ENCODE measurements around the gene RALGPS2.

RALGPS2 gene

DNA sequence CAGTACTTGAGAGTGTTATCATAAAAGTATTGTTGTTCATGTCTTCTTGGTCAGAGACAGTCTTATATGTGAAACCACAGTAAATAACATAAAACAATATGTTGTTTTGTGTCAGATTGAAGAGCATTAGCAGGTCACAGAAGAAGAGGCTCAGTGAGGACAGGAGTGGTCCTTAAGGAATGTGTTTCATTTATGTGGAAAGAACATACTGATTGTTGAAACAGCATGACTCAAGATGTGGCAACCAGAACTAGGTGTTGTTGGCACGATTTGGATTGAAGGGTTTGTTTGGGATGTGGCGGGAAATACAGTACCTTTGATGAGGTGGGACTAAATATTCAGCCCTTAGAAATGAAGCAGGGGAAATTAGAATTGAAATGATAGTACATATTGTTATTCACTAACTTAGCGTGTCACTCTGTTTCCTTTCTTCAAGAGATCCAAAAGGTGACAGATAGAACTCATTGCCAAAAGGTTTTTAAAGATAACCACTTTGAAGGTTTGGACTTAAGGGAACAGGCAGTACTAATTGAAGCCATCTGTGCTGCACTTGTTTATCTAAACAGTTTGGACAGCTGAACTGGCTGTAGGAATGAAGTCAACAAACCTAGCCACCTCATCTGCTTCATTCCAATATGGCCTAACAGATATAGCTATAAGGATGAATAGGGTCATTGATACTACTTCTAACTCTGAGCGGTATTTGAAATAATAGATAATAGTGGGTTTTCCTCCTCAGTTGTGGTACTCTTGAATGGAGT lies 14.4 kb downstream of the RALGPS2 start:
- TF ChIP-seq, protein P1, sequence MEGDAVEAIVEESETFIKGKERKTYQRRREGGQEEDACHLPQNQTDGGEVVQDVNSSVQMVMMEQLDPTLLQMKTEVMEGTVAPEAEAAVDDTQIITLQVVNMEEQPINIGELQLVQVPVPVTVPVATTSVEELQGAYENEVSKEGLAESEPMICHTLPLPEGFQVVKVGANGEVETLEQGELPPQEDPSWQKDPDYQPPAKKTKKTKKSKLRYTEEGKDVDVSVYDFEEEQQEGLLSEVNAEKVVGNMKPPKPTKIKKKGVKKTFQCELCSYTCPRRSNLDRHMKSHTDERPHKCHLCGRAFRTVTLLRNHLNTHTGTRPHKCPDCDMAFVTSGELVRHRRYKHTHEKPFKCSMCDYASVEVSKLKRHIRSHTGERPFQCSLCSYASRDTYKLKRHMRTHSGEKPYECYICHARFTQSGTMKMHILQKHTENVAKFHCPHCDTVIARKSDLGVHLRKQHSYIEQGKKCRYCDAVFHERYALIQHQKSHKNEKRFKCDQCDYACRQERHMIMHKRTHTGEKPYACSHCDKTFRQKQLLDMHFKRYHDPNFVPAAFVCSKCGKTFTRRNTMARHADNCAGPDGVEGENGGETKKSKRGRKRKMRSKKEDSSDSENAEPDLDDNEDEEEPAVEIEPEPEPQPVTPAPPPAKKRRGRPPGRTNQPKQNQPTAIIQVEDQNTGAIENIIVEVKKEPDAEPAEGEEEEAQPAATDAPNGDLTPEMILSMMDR (IDR thresholded peaks at IDR 0.05): no peak

DNA sequence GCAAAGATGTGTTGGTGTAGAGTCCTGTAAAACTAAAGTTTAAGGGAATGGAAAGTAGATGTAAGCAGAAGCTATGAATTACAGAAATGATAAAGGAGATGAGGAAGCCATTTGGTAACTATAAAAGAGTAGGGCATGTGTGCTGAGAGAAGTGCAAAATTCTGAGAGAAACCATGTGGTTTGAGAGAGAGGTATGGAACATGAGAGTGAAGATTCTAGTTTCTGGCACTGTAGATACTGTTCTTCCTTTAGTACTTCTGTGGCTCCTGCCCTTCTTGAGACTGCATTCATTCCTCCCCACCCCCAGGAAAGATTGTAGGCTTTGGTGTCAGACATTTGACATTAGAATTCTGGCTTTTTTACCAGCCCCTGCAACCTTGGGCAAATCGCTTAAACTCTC lies 15.4 kb downstream of the RALGPS2 start:
- TF ChIP-seq, protein P1 (IDR thresholded peaks at IDR 0.05): no peak

DNA sequence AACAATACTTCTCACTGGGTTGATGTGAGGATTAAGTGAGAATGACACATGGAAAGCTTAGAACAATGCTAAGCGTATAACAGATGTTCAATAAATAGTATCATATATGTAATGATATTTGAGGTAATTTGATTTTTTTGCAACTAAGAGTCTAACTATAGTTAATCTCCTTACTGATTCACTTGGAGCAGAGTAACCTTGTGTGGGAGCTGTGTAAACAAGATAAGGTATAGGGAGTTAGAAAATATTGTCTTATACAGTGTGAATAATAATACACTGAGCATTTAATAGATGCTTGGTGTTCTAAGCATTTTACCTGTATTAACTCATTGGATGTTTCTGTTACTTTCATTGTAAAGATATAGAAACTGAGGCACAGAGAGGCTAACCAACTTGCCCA lies 15.9 kb downstream of the RALGPS2 start:
- TF ChIP-seq, protein P1 (IDR thresholded peaks at IDR 0.05): no peak

DNA sequence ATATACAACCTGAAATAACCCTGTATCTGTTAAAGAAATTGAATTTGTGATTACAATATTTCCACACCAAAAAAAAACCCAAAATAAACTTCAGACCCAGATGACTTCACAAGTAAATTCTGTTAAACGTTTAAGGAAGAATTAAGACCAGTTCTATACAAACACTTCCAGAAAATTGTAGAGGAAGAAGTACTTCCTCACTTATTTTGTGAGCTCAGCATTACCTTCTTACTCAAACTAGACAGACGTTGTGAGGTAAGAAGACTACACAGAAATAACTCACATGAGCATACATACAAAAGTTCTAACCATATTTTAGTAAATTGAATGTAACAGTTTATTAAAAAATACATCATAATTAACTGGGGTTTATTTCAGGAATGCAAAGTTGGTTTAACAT lies 18.8 kb downstream of the RALGPS2 start:
- TF ChIP-seq, protein P1 (IDR thresholded peaks at IDR 0.05): no peak

DNA sequence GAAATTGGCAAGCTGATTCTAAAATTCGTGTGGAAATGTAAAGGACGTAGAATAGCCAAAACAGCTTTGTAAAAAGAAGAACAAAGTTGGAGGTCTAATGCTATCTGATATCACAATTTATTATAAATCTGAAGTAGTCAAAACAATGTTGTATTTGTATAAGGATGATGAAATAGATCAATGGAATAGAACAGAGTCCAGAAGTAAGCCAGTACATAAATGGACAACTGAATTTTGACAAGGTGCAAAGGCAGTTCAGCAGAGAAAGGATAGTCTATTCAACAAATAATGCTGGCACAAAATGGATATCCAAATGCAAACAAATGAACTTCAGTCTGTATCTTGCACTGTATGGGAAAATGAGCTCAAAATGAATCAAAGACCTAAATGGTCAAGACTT lies 20.2 kb downstream of the RALGPS2 start:
- TF ChIP-seq, protein P1 (IDR thresholded peaks at IDR 0.05): no peak

DNA sequence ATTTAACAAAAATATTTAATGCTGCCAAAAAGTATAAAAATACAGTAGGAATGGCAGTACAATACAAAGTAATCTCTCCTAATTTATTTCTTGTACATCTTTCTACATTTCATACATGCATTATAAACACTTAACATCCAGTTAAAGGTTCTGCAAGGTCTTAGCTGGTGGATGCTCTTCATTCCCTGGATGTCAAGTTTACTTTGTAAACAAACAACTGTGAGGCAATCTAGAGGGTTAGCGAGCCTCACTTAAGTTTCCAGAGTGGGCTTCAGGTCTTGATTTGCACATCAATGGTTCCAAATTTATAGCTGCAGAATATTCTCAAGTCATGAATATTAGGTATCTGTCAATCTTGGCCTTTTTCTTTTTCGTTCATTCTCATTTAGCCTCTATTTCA lies 21.3 kb downstream of the RALGPS2 start:
- TF ChIP-seq, protein P1 (IDR thresholded peaks at IDR 0.05): no peak

DNA sequence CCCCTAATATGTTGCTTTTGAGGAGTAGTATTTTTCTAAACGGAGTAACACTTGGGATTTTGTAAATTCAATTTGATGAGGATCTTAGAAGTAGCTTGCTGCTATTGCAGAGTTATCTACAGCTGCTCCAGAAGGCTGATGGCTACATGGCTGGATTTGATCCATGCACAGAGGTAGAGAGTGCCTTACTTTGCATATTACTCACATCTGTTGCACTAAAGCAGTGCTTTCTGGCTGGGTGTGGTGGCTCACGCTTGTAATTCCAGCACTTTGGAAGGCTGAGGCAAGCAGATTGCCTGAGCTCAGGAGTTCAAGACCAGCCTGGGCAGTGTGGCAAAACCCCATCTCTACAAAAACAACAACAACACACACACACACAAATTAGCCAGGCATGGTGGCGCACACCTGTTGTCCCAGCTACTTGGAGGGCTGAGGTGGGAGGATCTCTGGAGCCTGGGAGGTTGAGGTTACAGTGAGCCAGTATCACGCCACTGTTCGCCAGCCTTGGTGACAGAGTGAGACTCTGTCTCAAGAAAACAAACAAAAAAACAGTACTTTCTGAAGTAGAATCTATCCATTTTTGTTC lies 24.6 kb downstream of the RALGPS2 start:
- TF ChIP-seq, protein P1 (IDR thresholded peaks at IDR 0.05): no peak

Data from LNCAP (cell line).